GM04503 (cell line): Measurements from ENCODE around the gene HOXC13.

Source experiments
- DNase-seq: peaks from one replicate; pipeline ENCODE4 v3.0.0-alpha.2; 2012; ENCODE audit warnings: low read depth

Gene HOXC13

GRCh38 chr12:53970451-53970850 is 31.8 kb downstream of the HOXC13 start:
- no peak for DNase-seq

GRCh38 chr12:53971129-53971528 is 32.5 kb downstream of the HOXC13 start:
- DNase-seq: no peak

- no peak for DNase-seq
These were observed 33.1 kb downstream of the HOXC13 start for GRCh38 chr12:53971686-53972085.

GRCh38 chr12:53972152-53972702 is 33.6 kb downstream of the HOXC13 start:
- DNase-seq: no peak

GRCh38 chr12:53972722-53973235 is 34.1 kb downstream of the HOXC13 start, which contains the start of gene HOXC11:
TSS of gene HOXC11 (plus strand) at chr12:53973126. CDS start at chr12:53973242, 116 bp downstream.
- no peak for DNase-seq

- DNase-seq: no peak
These were observed 34.8 kb downstream of the HOXC13 start for GRCh38 chr12:53973236-53974042.

GRCh38 chr12:53974084-53975063 is 35.7 kb downstream of the HOXC13 start, which contains the start of gene HOTAIR:
TSS of gene HOTAIR (minus strand) at chr12:53974954.
- DNase-seq: no peak

GRCh38 chr12:53975064-53975471 is 36.4 kb downstream of the HOXC13 start:
- no peak for DNase-seq

GRCh38 chr12:53975479-53976152 is 37.0 kb downstream of the HOXC13 start:
- no peak for DNase-seq

GRCh38 chr12:53976172-53976822 is 37.7 kb downstream of the HOXC13 start:
- peak; percentile 92 for DNase-seq

- DNase-seq: no peak
These were observed 38.4 kb downstream of the HOXC13 start for GRCh38 chr12:53976823-53977595.

- DNase-seq: no peak
These were observed 39.2 kb downstream of the HOXC13 start for GRCh38 chr12:53977596-53978445.

- peak; percentile 92 for DNase-seq
These were observed 40.1 kb downstream of the HOXC13 start for GRCh38 chr12:53978477-53979356.

- DNase-seq: no peak
These were observed 41.6 kb downstream of the HOXC13 start for GRCh38 chr12:53980104-53980801.

GRCh38 chr12:53980802-53981496 is 42.3 kb downstream of the HOXC13 start:
- DNase-seq: no peak

- no peak for DNase-seq
These were observed 43.3 kb downstream of the HOXC13 start for GRCh38 chr12:53981634-53982565.
